GM18498 (cell line): ENCODE data around the gene CAPZA2.
"Not testable (repeated sequence)": the region's sequence is repeated elsewhere in the genome, so short reads cannot be mapped to it uniquely, and the experiment has no call there.

Experiments
- ATAC-seq: cut with Tn5 transposase; IDR thresholded peaks from one replicate; pipeline ENCODE4 v1.9.1; 2021; ENCODE audit warnings: mild to moderate bottlenecking, moderate library complexity; ENCODE audit not compliant: unreplicated experiment

Gene CAPZA2

DNA sequence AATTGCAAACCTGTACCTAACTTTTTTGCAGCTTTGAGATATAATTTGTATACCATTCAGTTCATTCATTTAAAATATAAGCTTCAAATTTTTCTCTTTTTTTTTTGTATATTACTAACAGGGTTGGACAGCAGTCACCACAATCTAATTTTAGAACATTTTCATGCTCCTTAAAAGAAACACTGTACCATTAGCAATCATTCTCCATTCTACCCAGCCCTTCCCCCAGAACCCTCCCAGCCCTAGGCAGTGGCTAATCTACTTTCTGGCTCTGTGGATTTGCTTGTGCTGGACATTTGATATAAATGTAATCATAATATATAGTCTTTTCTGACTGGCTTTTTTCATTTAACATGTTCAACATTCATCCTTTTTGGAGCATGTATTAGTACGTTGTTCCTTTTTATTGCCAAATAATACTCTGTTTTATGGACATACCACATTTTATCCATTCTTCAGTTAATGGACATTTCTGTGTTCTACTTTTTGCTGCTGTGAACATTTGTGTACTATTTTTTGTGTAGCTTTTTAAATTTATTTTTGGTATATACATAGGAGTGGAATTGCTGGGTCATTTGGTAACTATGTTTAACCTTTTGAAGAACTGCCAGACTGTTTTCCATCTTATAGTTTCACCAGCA is 50.0 kb downstream of the CAPZA2 start:
- ATAC-seq, result no peak

DNA sequence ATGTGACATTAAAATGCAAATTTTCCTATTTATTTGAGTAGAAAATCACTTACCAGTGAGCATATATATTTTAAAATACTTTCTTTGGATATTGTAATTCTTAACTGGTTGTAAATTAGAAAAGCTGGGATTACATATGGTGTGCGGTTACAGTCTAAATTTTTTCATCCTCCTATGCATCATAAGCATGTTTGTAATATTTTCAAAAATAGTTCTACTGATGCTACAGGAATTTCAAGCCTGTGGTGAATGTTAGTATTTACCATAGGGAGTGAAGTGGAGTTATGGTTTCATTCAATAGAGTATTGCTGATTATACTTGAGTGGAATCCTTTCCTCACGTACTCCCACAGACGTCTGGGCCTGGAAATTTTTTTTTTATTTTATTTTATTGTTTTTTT is 56.3 kb downstream of the CAPZA2 start:
- ATAC-seq, result no peak

GRCh38 chr7:116920359-116920758 is 58.0 kb downstream of the CAPZA2 start:
- no peak for ATAC-seq

DNA sequence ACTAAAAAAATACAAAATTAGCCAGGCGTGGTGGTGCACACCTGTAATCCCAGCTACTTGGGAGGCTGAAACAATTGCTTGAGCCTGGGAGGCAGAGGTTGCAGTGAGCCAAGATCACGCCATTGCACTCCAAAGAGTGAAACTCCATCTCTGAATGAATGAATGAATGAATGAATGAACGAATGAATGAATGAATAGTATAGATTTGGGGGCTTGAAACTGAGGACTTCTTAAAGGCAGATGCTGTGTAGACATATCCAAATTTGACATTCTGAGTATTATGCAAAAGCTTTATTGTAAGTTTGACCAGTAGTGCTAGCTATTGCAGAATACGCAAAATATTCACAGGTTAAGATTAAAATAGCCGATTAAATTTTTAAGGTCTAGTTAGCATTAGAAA is 60.2 kb downstream of the CAPZA2 start:
- no peak for ATAC-seq

DNA sequence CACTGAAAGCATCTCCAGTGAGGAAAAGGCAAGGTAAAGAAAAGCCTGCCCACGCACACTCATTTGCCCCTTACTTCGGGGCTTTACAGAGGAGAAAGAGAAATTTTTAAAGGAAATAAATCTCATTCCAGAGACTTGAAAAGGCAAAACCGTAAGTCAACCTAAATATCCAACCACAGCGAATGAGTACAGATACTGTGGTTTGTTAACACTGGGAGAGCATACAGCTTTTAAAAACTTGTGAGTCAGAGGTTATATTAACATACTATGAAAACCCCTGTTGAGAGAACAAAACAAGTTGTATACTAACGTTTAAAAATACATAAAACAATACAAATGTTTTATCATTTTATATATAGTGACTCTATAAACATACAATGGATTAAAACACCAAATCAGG is 62.4 kb downstream of the CAPZA2 start:
- ATAC-seq, result no peak

- ATAC-seq, result no peak
Measured at GRCh38 chr7:116929021-116929420, 66.6 kb downstream of the CAPZA2 start.

DNA sequence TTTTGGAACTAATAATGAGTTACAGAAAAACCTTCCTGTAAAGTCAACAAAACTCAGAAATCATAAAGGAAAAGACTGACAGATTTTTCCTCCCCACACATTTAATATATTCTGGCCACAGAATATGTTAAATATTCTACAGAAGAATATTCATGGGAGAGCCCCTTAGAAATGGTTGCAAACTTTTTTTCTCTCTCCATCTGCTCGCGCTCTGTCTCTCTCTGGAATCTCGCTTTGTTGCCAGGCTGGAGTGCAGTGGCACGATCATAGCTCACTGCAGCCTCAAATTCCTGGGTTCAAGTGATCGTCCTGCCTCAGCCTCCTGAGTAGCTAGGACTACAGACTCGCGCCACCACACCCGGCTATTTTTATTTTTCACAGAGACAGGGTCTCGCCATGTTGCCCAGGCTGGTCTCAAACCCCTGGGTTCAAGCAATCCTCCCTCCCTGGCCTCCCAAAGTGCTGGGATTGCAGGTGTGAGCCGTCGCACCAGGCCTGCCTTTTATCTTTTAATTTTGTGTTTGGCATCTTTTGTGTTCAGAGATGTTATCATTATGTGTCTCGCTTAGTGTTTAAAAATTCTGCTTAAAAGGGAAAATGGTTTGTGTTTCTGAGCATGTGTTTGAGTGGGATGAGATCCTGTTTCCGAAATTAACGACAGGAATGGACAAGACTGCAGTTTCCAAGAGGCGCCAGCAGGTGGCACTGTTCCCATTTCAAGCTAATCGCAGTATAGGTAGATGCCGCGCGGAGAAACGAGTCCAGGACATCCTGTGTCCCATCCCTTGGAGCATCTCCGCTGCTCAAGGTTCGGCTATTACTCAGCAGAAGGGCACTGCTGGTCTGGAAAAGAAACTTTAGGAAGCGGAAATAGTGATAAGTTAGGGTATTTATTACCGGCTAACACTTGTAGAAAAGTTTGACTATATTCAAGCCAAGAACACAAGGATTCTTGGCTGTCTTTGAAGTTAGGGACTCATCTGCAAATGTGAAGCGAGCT is 67.8 kb downstream of the CAPZA2 start:
- peak; percentile 90 for ATAC-seq

DNA sequence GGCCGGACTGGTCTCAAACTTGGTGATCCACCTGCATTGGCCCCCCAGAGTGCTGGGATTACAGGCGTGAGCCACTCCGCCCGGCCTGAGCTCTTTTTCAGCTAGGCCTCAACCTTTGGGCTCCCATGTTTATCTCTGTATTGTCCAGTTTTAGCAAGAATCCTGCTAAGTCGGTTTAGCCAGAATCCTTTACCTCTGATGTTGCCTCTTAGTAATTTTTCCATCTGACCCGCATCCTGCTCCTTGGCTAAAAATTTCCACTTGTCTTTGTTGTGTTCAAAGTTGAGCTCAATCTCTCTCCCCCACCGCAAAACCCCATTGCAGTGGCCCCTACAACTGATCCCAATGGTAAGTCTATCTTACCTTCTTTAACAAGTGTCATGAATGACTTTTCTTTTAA is 70.2 kb downstream of the CAPZA2 start:
- no peak for ATAC-seq

DNA sequence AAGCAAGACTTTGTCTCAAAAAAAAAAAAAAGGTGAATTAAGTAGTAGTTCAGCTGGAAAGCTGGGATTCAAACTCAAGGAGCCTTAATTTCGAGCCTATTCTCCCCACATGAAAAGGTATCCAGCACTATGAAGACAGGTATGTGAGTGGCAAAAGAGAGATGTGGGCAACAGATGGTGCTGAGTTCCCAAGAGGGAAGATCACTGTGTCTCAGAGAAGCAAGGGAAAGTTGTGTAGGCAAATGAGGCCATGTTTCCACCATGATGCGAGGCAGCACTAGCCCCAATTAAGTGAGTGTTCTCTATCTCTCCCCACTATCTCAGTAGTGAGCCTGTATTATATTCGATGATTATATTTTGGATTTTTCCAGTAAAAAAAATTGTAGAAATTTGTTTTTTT is 71.1 kb downstream of the CAPZA2 start:
- no peak for ATAC-seq

DNA sequence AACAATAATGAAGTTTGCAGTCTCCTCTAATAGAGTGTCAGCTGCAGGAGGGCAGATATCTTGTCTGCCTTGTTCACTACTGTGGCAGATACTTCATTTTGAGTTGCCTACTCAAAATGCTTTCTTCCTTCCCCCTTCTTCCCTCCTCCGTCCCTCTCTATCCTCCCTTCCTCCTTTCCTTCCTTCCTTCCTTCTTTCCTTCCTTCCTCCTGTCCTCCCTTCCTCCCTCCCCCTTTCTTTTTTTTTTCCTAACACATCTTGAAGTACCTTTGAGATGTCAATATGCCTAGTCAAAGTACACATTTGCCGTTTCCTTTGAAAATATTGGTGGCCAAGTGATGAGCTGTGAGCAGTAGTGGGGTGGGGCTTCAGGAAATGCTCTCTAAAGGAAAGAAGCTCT is 72.2 kb downstream of the CAPZA2 start:
- ATAC-seq, result no peak

DNA sequence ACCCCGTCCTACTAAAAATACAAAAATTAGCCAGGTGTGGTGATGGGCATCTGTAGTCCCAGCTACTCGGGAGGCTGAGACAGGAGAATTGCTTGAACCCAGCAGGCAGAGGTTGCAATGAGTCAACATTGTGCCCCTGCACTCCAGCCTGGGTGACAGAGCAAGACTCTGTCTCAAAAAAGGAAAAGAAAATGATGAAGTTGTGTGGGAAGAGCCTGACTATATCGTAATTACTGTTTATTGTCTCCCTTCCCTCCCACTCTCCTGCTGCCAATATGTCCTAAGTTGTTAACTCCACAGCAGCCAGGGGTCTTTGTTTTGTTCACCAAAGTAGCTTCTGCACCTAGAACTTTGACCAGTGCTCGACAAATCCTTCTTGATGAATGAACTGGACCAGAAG is 74.5 kb downstream of the CAPZA2 start:
- ATAC-seq, result not testable (repeated sequence)

DNA sequence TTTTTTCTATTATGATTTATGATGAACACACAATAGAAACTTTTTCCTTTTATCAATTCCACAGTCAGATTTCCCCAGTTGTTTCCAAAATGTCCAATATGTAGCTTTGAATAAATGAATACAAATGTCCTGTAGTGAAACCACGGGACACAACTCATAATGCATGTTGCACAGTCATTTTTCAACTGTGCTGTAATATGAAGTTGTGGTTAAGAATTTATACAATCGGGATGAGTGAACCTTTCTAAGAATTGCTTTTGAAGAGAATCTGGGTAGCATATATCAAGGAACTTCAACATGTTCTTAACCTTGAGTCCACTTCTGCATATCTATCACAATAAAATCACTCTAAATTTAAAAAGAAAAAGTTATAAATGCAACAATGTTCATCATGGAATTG is 76.3 kb downstream of the CAPZA2 start:
- no peak for ATAC-seq

DNA sequence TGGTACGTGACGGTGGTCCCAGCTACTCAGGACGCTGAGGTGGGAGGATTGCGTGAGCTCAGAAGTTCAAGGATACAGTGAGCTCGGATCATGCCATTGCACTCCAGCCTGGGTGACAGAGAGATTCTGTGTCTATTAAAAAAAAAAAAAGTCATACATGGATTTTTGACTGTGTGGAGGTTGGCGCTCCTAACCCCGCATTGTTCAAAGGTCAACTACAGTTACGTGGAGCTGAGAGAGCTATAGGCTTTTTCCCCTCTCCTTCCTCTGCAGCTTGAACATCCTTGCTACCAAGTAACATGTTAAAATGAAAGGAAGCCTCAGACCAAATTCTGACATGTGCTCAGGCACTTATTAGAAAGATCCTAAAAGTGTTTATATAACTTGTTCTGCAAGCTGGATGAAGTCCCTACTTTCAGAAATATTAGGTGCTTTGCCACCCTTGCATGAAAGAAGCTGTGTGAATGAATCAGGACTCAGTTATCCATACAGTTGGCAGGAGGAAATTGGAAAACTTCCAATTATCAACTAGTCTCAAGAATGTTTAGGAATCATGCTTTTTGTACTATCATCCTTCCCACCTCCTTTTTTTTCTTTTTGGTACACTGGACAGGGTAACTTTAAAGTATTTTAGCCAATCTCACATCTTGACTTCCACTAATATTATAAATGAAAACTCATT is 78.4 kb downstream of the CAPZA2 start:
- ATAC-seq, result no peak

DNA sequence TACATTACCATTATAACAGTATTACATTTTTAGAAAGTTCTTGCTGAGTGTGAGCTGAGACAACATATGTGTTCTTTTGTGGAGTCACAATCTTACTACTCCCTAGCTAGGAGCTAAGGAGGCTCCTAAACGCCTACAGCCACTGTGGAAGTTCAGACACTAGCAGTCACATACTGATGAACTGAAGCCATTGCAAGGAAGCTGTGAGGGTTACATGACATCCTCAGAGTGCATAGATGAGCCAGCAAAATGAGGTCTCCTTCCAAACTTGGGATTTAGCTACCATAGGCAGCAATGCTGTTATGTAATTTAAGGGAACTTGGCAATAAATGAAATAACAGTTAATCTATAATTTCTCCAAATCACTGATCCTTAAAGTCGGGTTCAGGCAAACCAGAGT is 80.1 kb downstream of the CAPZA2 start:
- no peak for ATAC-seq

GRCh38 chr7:116948934-116949333 is 86.5 kb downstream of the CAPZA2 start:
- no peak for ATAC-seq

- ATAC-seq, result no peak
Measured at GRCh38 chr7:116949941-116950801, 87.8 kb downstream of the CAPZA2 start.

DNA sequence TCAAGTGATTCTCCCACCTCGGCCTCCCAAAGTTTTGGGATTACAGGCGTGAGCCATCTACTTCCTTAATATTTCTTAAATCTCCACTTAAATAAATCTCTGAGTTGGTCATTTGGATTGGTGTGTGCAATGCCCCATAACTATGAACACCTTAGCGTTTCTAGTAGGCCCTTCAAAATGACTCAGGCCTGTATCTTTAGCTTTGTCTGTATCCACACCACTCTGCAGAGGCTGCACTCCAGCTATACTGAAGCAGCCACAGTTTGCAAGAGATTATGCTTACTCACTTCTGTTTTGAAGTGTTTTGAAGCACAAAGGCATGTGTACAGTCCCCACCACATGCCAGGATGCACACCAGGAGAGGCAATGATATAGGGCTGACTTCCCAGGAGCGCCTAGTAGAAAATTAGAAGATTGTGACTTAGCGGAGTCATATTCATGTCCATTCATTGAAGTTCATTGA is 88.5 kb downstream of the CAPZA2 start:
- ATAC-seq, result no peak

DNA sequence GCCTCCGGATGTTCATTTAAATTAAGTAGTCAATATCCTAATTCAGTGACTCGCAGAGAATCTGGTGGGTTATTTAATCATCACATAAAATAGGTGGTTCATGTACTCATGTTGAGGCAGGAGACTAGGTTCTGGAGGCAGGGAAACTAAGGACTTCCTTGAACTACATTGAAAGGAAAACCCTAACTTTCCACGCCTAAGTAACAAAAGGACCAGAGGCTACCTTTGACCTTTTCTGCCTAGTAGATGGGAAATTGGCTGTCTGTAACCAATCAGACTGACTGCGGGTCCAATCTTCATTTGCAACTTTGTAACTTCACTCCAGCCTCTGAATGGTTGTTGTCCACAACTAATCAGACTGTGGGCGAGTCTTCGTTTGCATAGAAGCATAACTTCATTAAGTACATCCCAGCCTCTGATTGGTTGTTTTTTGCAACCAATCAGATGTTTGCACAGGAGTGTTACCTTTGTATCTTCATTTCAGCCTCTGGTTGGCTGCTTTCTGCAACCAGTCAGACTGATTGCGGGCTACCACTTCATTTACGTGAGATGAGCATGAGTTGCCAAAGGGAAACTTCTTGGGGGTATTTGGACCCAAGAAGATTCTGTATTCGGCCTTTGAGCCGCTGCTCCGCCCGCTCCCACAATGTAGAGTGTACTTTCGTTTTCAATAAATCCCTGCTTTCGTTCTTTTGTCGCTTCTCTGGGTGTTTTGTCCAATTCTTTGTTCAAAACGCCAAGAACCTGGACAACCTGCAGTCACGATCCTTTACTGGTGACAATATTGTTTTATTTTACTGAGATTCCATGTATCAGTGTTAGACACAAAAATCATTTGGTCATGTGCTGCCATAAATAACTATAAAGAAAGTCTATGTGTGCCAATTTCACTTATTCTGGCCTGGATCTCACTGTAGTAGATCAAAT is 89.2 kb downstream of the CAPZA2 start:
- no peak for ATAC-seq

DNA sequence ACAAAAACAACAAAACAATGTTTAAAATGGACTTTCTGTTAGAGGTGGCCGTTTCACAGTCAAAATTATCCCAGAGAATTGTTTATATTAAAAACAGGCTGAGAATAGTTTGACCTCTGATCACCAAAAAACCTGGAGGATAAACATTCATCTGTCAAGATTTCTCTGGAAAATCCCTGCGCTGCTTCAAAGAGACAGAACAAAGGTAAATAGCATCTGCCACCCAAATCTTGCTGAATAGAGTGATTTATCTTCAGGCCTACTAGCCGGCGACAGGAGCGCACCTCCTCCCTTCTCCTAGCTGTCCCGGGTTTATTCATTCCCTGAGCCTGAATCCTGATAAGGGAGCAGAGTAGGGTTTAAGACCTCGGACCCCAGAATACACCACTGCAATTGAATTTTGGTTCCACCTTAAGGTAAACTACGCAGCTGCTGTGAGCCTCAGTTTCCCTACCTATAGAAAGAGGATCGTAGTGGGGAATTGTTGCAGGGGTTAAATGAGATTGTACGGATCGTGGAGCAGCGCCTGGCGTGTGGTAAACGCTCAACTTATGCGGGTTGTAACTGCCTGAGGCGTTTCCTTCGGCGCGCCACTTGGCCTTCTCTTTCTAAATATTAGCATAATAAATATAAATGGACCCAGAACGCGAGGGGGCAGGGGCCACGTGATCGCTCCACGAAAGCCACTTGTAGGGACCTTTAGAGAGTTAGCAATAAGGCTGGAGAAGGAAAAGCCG is 90.4 kb downstream of the CAPZA2 start:
- peak; percentile 25 for ATAC-seq
